Breast epithelium (tissue), 3 donors: ENCODE results near the gene FAM83F.

ENCODE experiments used
- CTCF ChIP-seq, 3 donors: fragments of 450-650 bp; IDR thresholded peaks; one replicate each; pipeline ENCODE4 v1.5.1; 2016 to 2017; ENCODE audit warnings: antibody characterized with exemption in 3 of 3, mild to moderate bottlenecking in 3 of 3, moderate library complexity in 3 of 3
- POLR2A ChIP-seq: fragments of 450-650 bp; IDR thresholded peaks from one replicate; pipeline ENCODE4 v1.6.1; 2016; ENCODE audit warnings: antibody characterized with exemption, mild to moderate bottlenecking, moderate library complexity

GRCh38 chr22:39992088-39992826, 2.5 kb upstream of the FAM83F start:
- TF ChIP-seq CTCF (IDR thresholded peaks at IDR 0.05) (no peak), POLR2A (no peak)
